SK-N-MC (cell line): ENCODE results near the gene PIGV.

ENCODE experiments used
- EZH2 ChIP-seq: fragments of 200-600 bp; sonication (generic); IDR thresholded peaks from one replicate; pipeline ENCODE4 v1.6.1; 2017; ENCODE audit warnings: antibody characterized with exemption
- FOXP2 ChIP-seq: optimal IDR thresholded peaks from 2 replicates; pipeline ENCODE3; 2011; ENCODE audit warnings: mild to moderate bottlenecking, moderate library complexity; ENCODE audit not compliant: insufficient read depth; ENCODE audit errors: extremely low read length, control extremely low read depth
- POLR2AphosphoS5 ChIP-seq: IDR thresholded peaks from 2 replicates; pipeline ENCODE4 v1.6.1; 2012; ENCODE audit warnings: mild to moderate bottlenecking, low read depth, low read length, borderline replicate concordance

- TF ChIP-seq POLR2AphosphoS5 (no peak), EZH2 (no peak), FOXP2 (no peak)
These were observed 7.3 kb upstream of the PIGV start for GRCh38 chr1:26780344-26780957.
